HG03045 (cell line): ENCODE results near the gene TAS2R60.
"Not testable (repeated sequence)": the region's sequence is repeated elsewhere in the genome, so short reads cannot be mapped to it uniquely, and the experiment has no call there.

Experiments used
- ATAC-seq: cut with Tn5 transposase; IDR thresholded peaks from one replicate; pipeline ENCODE4 v1.9.1; 2021; ENCODE audit warnings: mild to moderate bottlenecking, moderate library complexity; ENCODE audit not compliant: unreplicated experiment

TAS2R60 gene

DNA sequence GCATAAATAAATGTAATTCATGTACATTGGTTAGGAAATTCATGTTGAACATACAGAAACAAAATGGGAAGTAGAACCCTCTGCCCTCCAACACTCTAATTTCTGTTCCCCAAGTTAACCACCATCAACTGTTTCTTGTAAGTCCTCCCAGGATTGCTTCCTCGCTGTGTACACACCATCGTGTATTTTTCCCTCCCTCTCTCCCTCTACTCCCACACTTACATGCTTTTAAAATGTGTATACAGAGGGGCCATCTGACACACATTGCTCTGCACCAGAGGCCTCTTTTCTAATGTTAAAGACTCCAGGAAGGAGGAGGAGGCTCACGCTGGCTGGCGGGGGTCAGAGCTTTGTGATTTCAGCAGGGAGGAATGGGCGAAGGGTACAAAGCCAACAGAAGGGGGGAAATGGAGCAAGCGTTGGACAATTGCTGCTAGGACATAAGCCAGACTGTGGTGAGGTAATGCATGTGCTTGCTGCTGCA is 32.7 kb upstream of the TAS2R60 start:
- no peak for ATAC-seq

DNA sequence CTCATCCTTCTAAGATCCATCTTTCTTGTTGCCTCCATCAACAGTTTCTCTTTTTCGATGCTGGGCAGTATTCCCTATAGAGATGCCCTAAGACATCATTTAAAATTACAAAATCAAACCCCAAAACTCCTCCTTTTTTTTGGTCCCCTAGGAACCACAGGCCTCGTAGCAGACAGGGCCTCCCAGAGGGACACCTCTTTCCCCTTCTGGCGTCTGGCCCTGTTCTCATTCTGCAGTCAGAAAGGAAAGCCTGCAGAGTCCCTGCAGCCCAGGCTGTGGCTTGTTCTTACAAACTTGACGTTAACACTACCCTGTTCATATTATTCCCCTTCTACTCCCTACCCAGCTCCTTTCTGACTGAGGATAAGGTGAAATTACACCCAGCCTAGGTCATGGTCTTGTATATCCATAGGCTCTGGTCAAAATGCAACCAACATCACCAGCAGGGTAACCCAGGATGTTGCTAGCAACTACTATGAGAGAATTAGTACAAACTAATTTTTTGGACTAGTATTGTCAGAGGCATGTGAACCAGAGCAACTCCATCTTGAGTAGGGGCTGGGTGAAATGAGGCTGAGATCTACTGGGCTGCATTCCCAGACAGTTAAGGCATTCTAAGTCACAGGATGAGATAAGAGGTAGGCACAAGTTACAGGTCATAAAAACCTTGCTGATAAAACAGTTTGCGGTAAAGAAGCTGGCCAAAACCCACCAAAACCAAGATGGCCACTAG is 31.1 kb upstream of the TAS2R60 start:
- no peak for ATAC-seq

DNA sequence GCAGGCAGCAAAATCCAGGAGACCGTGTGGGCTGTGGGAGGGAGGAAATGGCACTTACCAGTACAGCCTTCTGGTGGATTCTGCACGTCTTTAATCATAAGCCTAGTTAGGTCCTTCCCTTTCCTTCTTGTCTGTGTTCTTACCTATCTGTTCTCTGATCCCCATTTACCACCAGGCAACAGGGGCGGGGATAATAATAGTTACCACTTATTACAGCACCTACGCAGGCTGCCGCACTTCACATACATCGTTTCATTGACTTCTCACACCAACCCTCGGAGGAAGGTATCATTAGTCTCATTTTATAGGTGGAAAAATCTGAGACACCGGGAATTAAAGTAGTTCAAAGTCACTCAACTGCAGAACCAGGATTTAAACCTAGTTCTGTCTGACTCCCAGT is 30.1 kb upstream of the TAS2R60 start:
- no peak for ATAC-seq

DNA sequence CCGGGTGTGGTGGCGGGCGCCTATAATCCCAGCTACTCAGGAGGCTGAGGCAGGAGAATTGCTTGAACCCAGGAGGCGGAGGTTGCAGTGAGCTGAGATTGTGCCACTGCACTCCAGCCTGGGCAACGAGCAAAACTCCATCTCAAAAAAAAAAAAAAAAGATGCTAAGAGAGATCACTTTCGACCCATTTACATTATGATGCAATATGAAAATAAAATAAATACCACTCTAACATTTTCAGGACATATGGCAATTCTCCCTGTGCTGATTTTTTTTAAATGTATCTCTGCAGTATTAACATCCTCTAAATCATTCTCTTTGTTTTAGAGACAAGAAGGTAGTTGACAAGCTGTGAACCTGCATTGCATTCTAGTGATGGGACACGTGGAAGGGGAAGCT is 28.0 kb upstream of the TAS2R60 start:
- ATAC-seq: not testable (repeated sequence)

DNA sequence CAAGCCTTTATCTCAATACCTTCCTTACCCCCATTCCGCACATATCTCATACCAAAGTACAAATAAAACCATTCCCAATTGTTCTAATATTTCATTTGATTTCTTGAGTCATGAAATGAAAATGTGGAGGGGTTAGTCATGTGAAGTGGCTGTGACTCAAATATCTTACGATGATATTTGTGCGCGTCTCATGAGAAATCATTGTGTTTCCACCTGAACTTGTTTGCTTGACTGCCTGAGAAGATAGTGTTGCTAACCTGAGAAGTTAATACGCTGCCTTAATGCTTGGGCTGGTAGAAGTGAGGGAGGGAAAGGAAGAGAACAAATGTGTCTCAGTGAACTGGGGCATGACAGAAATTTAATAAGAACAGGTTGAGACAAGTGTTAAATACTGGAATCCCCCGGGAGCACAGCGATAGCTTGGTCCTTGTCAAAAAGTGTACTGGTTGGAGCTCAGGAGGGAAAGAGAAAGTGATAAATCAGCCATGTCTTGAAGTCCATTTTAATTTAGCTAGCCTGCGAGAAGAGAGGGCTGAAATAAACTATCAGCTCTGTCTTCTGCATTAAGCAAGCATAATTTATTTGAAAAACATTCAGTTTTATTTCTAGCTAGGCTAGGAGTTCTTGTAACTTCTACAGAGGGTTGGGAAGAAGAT is 27.4 kb upstream of the TAS2R60 start:
- ATAC-seq: no peak

DNA sequence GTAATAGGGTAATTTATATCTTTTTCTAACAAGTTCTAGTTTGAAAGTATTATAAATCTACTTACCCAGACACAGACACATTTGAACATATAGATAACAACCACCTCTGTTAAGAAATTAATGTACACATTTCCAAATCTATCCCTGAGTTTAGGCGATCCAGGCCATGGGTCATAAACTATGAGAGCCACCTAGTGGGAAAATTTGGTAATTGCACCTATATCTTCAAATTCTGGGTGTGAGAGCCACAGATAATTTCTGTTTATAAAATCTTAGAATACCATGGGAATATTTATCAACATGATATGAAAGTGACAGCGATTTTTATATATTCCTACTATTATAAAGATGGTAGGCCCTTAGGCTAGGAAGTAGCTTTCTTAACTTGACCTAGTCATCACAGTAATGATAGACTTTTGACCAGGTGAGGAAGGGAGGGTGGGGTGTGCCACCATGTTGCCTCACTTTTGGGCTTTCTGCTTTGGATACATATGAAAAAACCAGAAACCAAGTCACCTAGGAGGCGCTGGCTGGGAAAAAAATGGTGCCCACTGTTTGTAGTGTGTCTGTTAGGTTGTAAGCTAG is 26.6 kb upstream of the TAS2R60 start:
- no peak for ATAC-seq

DNA sequence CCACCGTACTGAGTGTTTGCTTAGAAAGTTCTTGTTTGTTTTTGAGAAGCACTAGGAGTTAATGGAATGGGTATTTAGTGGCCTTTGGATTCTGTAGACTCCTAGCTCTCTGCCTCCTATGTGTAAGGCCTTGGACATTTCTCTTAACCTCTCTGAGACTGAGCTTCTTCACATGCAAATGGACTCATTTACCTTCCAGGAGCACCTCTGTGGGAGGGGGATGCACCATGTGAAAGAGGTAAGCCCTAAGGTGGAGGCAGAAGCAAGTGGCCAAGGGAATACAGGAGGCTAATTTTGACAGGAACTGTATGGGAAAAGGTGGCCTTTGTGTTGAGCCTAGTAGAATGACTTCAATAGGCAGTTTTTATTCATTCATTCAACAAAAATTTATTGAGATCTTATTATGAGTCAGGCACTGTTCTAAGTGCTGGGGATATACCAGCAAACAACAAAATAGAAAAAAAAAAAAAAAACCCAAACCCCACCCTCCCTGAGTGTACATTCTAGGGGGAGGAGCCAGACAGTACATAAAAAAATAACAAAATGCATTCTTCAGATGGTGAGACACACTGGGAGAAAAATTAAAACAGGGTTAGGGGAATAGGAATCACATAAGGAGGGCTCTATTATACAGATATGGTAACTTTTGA is 25.4 kb upstream of the TAS2R60 start:
- ATAC-seq: no peak

DNA sequence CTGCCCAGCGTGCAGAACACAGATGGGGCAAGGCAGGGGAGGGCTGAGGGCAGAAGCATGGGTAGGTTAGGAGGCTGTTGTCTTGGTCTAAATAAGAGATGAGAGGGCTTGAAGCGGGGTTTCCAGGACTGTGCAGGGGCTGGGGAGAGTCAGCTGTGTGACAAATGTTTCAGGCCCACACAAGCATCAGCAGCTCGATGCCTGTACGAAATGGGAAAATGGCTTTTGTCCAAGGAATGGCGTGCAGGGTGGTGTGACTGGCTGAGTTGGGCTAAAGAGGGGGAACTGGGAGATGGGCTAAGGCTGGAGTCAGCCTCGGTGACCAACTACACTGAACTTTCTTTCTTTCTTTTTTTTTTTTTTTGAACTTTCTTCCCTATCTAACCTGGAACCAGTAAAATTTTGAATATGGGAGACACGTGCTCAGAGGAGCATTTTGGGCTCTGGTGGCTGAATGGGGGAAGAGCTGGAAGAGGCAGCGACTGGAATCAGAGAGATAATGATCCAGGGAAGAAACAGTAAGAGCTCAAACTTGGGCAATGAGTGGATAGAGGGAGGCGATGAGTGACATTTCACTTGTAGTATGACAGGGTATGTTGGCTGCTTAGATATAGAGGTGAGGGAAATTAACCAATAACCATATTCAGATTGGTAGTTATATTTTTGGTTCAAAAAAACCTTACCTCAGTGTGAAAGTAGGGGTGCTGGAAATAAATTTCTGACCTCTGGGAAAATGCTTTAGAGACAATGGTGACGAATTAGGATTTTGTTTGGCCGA is 24.4 kb upstream of the TAS2R60 start:
- ATAC-seq: no peak

DNA sequence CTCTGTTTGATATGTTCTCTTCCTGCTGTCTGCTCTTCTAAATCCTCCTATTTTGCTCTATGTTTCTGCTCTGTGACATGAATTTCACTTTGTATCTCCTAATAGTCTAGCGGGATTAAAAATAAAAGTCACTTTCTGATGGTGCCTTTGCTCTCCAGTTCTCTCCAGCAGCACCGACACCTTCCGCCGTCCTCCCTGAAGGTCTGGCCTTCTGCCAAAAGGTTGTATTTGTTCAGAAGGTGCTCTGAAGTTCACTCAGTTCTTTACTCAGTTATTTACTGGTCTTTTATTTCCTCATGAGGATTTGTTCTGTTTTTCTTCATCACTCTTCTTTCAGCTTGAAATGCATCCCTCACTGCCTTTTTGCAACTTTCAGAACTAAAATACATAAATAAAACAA is 23.4 kb upstream of the TAS2R60 start:
- ATAC-seq: no peak

DNA sequence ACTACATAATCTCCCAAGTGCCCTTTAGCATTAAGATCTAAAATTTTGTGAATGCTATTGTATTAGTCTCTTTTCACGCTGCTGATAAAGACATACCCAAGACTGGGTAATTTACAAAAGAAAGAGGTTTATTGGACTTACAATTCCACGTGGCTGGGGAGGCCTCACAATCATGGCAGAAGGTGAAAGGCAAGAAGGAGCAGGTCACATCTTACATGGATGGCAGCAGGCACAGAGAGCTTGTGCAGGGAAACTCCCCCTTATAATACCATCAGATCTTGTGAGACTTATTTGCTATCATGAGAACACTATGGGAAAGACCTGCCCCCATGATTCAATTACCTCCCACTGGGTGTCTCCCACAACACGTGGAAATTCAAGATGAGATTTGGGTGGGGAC is 22.6 kb upstream of the TAS2R60 start:
- ATAC-seq: not testable (repeated sequence)

DNA sequence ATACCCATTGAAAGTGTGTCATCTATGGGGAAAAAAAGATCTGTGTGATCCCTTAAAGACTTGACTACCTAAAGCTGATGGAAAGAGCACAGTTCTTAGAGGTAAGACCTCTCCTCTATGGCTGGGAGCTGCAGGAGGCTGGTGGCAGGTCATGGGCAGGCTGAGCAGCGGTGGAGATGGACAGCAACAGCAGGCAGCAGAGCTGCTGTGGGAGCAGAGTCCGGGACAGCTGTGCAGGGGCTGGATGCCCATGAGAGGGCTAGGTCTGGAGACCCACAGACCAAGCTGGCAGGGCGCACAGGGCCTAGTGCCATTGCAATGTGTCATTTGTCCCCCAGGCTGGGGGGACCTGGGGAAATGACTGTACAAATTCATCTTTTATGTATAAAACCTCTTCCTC is 21.2 kb upstream of the TAS2R60 start:
- no peak for ATAC-seq

DNA sequence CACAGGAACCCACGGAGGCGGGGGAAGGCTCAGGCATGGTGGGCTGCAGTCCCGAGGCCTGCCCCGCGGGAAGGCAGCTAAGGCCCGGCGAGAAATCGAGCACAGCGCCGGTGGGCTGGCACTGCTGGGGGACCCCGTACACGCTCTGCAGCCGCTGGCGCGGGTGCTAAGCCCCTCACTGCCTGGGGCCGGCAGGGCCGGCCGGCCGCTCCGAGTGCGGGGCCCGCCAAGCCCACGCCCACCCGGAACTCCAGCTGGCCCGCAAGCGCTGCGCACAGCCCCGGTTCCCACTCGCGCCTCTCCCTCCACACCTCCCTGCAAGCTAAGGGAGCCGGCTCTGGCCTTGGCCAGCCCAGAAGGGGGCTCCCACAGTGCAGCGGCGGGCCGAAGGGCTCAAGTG is 18.8 kb upstream of the TAS2R60 start:
- ATAC-seq: not testable (repeated sequence)

DNA sequence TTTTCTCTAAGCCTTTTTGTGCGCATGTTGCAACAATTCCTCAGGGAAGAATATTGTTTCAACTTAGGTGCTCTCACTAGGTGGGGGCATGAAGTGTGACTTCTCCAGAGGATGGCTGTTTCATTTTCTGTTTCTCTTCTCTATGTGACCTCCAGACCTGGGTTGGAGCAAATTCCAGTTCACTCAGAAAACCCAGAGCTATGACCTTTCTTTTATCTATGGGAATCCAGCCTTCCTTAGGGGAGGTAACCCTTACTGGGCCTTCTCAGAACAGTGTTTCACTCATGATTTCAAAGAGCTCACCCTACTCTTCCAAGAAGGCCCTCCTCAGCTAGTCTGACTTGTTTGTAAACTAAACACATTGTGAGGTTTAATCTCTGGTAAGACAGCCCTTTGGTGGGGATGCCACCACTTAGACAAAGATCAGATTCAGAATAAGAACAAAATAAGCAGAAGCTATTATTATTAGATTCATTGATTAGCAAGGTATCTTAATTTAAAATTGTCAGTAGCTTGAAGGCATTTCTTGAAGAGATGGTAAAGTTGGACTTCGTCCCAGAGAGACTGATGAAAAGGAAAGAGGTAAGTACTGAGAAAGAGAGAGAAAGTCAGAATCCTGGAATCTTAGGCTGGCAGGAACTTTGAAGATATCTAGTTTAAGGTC is 16.6 kb upstream of the TAS2R60 start:
- ATAC-seq: no peak

DNA sequence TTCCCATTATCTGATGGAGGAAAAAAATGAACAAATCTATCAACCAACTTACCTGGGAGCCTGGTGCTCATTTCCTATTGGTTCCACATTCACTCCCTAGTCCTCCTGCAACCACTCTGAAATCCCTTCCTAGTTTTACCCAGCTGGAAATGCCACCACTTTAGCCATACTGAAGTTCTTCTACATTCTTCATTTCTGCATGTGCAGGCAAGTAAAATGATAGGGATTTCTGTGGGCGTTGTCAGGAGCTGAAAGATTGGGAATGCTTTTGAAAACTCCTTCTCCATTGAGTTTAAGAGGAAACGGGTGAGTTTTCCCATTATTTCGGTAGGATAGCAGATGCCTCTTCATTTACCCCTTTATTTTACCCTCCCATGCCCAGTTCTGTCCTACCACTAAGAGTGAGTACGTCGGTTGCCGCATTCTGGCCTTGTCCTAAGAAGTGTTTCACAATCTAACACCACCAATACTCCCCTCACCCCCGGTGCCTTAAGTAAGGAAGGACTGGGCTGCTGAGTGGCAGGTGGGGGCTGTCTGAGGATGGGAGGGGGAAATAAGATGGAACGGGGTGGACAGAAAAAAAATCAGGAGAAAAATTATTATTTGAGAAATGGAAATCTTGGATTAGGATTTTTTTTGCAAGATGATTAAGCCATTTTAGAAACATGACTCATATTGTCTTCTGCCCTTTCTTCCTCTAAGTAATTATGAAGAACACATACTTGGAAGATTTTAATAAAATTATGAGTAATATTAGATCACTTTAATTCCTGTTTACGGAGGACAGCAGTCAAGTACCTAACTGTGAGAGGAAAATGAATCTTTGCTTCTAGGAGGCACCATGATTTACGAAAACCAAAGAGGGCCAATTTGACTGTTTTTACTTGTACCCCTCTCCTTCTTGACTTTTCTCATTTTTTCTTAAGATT is 13.2 kb upstream of the TAS2R60 start:
- ATAC-seq: no peak

DNA sequence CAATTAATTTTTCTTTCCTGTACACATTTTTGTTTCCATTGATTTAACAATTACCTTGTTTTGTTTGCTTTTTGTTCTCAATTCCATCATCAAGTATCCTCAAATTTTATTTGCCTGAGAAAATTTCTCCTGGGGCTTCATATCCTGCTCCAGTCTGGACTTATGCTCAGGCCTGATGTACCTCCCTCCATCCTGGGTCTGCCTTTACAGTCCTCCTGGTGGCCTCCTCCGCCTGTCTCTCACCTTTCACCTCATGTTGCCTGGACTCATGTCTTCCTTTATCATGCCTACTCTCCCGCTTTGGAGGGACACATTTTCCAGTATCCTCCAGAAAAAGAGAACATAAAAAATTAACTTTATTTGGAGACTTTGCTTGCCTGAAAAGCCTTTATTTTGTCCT is 12.1 kb upstream of the TAS2R60 start:
- no peak for ATAC-seq

DNA sequence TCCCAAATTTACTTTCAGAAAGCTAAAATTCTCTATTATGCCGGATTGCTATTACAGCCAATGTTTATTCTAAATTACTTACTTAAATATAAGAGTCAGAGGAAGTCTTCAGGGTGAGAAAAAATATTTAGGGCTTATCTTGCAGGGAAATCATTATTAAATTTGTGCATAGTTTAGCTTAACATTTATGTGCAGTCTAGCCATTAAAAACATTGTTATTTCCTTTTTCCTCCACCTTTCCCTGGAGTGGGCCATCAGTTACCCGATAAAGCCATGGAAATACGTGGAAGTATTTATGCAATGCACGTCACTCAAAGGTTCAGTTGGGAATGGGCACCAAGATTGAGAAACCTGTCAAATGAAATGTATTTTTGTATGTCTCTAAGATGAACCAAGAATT is 9.5 kb upstream of the TAS2R60 start:
- ATAC-seq: no peak

DNA sequence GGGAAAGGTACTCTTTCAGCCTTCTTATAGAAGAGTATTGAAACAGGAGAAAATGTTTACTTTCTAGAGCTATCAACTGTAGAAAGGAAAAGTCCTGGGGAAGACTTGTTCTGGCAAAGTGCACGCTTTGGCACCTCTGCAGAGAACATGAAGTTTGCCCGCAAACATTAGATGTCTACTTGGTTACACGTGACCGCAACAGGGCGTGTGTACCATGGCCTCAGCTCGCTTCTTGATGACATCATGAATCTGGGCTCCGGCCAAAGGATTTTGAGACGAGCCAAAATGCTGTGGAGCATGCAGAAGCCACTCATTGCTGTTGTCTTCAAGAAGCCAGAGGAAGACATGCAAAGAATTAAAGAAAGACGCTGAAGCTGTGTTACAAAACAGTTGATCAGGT is 8.6 kb upstream of the TAS2R60 start:
- ATAC-seq: no peak

DNA sequence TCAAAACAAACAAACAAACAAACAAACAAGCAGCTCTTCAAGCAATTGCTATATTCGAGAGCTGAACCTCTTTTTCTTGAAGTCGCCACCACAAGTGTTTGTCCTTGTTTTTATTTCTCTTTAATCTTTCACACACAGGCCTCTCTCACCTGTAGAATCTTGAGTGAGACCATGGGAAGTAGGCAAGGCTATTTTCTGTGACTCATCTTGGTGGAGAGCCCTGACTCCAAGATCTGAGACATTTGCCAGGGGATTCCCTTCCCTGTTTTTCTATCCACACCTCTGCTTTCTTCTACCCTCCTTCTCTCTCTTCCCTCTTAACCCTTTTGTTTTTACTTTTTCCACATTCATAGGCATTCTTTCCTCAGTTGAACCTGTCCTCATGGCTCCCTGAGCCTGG is 8.0 kb upstream of the TAS2R60 start:
- no peak for ATAC-seq

DNA sequence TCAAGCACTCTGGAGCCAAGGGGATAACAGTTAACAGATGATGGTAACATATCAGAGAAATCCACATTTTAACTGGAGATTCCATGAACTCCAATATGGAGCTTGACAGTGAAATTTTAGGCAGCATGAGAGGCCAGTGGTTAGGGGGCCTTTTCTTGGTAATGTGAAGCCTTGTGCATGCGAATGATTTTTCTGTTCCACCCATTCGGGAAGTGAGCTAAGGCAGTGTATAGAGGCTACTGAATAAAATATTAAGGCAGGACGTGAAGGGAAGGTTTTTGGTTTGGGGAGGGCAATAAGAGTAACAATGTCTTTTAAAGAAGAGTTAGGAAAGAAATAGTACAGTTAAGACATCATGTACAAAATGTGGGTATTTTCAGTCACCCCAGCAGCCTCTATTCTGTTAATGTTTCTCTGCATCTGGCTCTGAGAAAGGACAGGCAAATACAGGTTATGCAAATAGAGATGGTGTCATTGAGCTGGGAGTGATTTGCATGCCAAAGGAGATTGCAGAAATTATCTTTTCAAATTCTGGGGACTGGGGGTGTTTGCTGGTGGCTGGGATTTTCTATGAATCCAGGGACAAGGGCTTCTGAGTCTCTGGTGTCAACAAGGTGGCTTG is 6.8 kb upstream of the TAS2R60 start:
- peak; percentile 74 for ATAC-seq
